ENCODE measurements around the gene ENPP3.

The ENPP3 gene

DNA sequence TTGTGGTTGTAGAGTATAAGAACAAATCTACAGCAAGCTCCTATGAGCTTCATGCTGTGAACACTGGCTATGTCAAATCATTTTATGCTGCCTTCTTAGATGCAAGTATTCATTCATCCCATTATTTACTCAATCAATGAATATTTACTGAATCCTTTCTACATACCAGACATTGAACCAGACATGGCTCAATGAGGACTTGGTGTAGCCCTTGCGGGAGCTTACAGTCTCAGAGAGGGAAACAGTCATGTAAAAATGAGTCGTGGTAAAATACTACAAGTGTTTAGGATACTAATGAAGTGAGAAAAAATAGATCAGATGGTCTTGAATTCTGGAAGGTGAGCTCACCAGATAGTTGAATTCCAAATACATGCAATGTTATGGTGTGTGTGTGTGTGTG, 125.9 kb downstream of the ENPP3 start:
- TF ChIP-seq, protein P1, sequence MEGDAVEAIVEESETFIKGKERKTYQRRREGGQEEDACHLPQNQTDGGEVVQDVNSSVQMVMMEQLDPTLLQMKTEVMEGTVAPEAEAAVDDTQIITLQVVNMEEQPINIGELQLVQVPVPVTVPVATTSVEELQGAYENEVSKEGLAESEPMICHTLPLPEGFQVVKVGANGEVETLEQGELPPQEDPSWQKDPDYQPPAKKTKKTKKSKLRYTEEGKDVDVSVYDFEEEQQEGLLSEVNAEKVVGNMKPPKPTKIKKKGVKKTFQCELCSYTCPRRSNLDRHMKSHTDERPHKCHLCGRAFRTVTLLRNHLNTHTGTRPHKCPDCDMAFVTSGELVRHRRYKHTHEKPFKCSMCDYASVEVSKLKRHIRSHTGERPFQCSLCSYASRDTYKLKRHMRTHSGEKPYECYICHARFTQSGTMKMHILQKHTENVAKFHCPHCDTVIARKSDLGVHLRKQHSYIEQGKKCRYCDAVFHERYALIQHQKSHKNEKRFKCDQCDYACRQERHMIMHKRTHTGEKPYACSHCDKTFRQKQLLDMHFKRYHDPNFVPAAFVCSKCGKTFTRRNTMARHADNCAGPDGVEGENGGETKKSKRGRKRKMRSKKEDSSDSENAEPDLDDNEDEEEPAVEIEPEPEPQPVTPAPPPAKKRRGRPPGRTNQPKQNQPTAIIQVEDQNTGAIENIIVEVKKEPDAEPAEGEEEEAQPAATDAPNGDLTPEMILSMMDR (IDR thresholded peaks at IDR 0.05; ENCODE audit: insufficient read depth, low read depth, low read length, missing control alignments) = no peak
- DNase-seq (ENCODE audit: low read depth) = no peak

DNA sequence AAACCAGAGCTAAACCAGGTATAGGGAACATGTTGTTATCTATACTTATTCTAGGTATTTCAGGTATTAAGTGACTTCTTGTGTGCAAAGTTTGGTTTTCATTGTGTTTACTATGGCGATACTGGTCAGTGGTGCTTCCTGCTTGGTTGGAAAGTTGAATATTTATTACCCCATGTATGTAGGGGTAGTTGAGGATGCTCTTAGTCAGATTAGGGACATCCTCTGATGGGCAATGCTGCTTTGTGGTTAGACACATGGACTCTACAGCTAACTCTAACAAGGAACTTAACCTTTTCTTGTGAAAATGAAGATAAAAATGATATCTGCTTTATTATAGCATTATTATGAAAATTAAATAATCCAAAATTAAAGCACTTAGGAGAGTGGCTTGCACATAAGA, 126.6 kb downstream of the ENPP3 start:
- no peak overlapping the region for H3K4me3 ChIP-seq (ENCODE audit: low read length)
- no peak for DNase-seq (ENCODE audit: low read depth)
- TF ChIP-seq, protein P1 (IDR thresholded peaks at IDR 0.05; ENCODE audit: insufficient read depth, low read depth, low read length, missing control alignments) = no peak

More for the DNA sequence above, 125.9 kb downstream of the ENPP3 start:
- H3K4me3 ChIP-seq (ENCODE audit: low read length) = no peak overlapping the region

DNA sequence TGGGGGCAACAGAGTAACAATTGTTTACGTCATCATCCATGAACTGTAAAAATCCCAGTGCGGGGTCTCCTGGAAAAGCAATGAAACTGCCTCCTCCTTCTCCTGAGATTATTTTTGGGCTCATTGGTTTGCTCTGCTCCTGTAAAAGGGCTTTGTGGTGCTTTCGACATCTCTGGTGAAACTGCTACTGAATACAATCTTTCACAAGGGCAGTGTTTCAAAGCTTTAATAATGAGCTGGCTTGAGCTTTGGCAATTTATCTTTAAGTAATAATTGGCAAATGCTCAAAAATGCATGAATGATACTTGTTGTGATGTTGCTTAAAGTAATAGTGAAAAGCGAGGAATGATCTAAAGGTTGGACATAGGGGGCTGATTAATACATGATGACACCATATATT, 127.2 kb downstream of the ENPP3 start:
- H3K4me3 ChIP-seq (ENCODE audit: low read length) = no peak overlapping the region
- TF ChIP-seq, protein P1 (IDR thresholded peaks at IDR 0.05; ENCODE audit: insufficient read depth, low read depth, low read length, missing control alignments) = no peak
- DNase-seq (ENCODE audit: low read depth) = peak; percentile 32

DNA sequence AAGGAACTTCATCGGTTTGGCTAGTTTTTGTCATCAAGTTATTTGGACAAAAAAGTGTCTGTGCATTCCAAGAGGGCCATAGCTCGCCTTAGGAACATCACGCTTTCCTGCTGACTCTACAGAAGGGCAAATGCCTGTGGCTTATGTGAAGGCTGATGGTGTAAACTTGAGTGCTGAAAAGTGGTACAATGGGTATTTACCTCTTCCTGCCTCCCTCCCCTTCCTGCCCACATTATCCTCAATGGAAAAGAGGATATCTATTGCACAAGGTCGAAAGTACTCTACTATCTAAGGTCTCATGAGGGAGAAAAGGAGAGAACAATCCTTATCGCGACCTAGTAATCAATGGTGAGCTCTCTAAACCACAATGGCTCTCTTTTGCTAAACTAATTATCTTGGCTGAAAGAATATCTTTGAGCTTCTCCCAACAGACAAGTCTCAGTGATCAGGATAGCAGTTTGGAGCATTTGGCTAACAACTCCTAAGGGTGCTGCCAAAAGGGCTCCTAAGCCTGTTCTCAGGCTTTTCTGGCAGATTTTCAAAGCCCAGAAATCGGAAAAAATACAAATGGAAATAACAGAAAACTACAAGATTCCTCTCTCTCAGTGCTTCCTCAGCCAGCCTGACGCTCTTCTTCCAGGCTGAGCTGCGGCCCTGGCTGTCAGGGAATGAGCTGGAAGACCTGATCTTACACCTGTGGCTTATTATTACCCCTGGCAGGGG, 128.1 kb downstream of the ENPP3 start:
- TF ChIP-seq, protein P1 (IDR thresholded peaks at IDR 0.05; ENCODE audit: insufficient read depth, low read depth, low read length, missing control alignments) = no peak
- DNase-seq (ENCODE audit: low read depth) = no peak
- no peak overlapping the region for H3K4me3 ChIP-seq (ENCODE audit: low read length)

DNA sequence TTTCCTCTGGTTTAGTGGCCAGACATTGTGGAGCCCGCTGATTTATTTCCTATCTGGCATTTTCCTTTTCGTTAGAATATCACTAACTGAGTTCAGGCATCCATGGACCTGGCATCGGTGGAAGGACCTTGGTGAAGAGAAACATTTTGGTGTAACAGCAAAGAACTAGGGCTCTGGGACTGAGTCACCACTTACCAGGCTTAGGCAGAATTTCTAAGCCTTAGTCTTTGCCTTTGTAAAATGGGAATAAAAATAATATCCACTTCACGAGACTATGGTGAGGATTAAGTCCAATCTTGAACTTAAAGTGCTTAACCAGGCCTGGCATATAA, 128.7 kb downstream of the ENPP3 start:
- no peak for DNase-seq (ENCODE audit: low read depth)
- H3K4me3 ChIP-seq (ENCODE audit: low read length) = no peak overlapping the region
- TF ChIP-seq, protein P1 (IDR thresholded peaks at IDR 0.05; ENCODE audit: insufficient read depth, low read depth, low read length, missing control alignments) = no peak

DNA sequence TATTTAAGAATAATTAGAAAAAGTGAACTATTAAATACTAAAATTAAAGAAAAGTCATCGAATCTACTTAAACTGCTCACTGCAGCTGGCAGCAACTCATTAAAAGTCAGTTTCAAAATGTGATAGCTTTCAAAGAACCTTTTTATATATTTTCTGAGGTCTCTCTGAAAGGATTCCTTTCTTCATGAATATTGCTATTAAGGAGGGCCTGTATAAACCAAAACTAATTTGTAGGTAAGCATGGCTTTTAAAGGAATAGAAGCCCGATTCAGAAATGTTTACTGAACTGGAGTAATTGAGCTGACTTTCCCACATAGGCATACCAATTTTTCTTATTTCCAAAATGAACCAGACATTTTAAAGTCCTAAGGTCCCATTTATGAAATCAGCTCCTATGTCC, 129.5 kb downstream of the ENPP3 start:
- TF ChIP-seq, protein P1 (IDR thresholded peaks at IDR 0.05; ENCODE audit: insufficient read depth, low read depth, low read length, missing control alignments) = no peak
- DNase-seq (ENCODE audit: low read depth) = no peak
- H3K4me3 ChIP-seq (ENCODE audit: low read length) = no peak overlapping the region

DNA sequence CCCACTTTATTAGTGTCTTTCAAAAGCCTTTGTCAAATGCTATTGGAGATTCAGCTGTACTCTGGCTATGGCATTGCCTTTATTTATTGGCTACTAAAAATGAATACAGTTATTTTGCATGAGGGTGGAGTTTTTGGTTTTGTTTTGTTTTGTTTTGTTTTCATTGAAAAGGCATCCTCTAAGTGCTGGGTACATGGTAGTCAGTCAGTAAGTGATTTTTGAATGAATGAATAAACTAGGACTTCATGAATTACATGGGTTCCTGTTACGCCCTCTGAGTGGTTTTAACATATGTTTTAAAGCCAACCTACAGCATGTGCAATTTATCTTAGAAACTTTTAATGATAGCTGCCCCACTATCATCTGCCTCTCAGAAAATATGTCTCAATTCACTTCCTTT, 131.9 kb downstream of the ENPP3 start:
- TF ChIP-seq, protein P1 (IDR thresholded peaks at IDR 0.05; ENCODE audit: insufficient read depth, low read depth, low read length, missing control alignments) = no peak
- DNase-seq (ENCODE audit: low read depth) = no peak
- H3K4me3 ChIP-seq (ENCODE audit: low read length) = no peak overlapping the region

Data from epithelial cell of esophagus (primary cell).